Measurements from ENCODE around the gene HACD4.

- TF ChIP-seq, protein P1, sequence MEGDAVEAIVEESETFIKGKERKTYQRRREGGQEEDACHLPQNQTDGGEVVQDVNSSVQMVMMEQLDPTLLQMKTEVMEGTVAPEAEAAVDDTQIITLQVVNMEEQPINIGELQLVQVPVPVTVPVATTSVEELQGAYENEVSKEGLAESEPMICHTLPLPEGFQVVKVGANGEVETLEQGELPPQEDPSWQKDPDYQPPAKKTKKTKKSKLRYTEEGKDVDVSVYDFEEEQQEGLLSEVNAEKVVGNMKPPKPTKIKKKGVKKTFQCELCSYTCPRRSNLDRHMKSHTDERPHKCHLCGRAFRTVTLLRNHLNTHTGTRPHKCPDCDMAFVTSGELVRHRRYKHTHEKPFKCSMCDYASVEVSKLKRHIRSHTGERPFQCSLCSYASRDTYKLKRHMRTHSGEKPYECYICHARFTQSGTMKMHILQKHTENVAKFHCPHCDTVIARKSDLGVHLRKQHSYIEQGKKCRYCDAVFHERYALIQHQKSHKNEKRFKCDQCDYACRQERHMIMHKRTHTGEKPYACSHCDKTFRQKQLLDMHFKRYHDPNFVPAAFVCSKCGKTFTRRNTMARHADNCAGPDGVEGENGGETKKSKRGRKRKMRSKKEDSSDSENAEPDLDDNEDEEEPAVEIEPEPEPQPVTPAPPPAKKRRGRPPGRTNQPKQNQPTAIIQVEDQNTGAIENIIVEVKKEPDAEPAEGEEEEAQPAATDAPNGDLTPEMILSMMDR (conservative IDR thresholded peaks at IDR 0.05; ENCODE audit: low read length): no peak
- no peak for TF ChIP-seq EZH2phosphoT487 (IDR thresholded peaks at IDR 0.05; ENCODE audit: borderline replicate concordance, low read depth, low read length)
Measured at GRCh38 chr9:21042466-21042865, 11.0 kb upstream of the HACD4 start.

Data from OCI-LY7 (cell line).